HG03175 (cell line): ENCODE results near the gene GP2.

Experiments
- ATAC-seq: cut with Tn5 transposase; IDR thresholded peaks from one replicate; pipeline ENCODE4 v1.9.1; 2021; ENCODE audit warnings: mild to moderate bottlenecking, moderate library complexity; ENCODE audit not compliant: unreplicated experiment

Gene GP2

GRCh38 chr16:20308266-20308665 lies 19.0 kb downstream of the GP2 start:
- ATAC-seq: no peak

DNA sequence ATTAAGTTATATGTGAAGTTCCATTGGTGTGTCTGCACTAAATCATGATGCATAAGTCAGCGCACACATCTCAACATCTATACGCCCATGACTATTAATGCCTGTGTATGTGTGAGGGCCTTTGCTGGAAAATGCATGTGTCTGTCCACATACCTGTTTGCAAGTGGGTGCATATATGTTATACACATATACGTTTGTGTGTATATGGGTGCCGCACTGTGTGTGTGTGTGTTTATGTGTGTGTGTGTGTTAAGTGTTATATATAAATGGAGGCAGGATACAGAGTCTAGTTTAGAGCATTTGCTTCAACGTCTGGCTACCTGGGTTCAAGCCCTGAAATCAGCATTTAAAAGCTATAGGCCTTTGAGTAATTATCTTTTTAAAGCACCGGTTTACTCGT lies 19.5 kb downstream of the GP2 start:
- ATAC-seq: no peak

GRCh38 chr16:20307240-20307671 lies 20.1 kb downstream of the GP2 start:
- no peak for ATAC-seq

- no peak for ATAC-seq
Observed at GRCh38 chr16:20306401-20306800, 20.9 kb downstream of the GP2 start.

DNA sequence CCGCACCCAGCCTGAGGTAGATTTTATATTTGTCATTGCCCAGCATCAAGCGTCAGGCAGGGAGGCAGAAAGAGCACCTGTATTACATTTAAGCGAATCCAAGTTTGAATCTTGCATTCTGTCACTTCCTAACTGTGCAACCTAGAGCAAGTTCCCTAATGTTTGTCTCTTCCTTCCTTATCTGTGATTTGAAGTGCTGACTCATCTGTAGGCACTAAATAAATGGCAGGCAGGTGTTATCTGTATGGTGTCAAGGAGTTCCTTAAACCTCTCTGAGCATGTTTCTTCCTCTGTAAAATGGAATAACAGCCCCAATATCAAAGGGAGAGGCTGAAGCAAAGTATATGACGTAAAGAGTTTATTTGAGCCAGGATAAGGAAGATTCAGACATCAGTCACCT lies 24.3 kb downstream of the GP2 start:
- no peak for ATAC-seq

- no peak for ATAC-seq
Observed at GRCh38 chr16:20302389-20302788, 24.9 kb downstream of the GP2 start.

- no peak for ATAC-seq
Observed at GRCh38 chr16:20301840-20302239, 25.5 kb downstream of the GP2 start.

GRCh38 chr16:20300312-20301097 lies 26.8 kb downstream of the GP2 start:
- peak; percentile 50 for ATAC-seq

DNA sequence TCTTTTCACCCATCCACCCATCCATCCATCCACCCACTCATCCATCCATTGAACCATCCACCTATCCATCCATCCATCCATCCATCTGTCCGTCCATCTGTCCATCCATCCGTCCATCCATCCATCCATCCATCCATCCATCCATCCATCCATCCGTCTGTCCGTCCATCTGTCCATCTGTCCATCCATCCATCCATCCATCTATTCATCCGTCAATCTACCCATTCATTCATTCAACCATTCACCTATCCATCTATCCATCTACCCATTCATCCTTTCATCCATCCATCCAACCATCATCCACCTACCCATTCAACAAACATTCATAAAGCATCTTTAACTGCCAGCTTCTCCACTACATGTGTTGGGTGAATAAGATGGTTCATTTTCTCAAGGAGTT lies 28.9 kb downstream of the GP2 start:
- no peak for ATAC-seq

DNA sequence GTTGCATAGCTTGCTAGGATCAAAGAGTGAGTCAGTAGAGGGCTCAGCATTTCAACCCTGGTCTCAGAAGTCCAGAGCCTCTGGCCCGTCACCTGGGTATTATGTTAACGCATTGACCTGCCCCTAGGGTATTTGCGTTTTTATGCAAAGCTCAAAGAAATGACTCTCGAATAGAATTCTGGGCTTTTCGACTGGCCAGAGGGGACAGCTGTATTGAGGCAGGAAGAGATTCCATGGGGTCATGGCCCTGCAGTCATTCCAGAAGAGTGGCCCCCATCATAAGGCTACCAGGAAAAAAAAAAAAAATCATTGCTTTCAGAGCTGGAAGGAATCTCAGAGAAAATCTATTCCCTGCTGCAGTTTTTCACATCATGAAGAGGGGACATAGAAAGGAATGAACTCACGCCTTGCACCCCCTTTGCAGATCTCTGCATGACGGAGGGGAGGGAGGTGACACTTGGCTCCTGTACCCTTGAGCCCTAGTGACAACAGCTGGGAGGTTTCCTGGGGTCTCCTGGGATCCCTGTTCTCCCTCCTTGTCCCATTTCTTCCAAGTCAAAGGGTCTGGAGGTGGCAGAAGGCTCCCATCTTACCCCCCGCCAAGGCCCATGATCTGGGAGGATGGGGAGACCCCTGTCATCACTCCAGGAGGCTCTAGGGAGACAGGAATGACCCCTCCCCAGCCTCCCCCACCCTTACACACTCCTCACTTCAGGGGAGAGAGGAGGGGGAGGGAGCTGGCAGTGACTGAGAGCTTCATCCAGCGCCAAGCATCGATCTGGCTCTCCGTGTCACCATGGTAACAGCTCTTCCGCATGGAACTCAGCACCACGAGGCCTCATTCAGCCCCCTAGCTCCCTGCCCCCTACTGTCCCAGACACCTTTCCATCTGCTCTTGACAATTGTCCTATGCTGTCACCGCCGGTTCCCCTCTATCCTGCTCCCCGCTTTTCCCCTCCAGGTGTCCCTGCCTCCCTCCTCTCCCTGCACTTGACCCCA lies 35.8 kb downstream of the GP2 start:
- ATAC-seq: no peak

GRCh38 chr16:20289571-20289970 lies 37.7 kb downstream of the GP2 start:
- ATAC-seq: no peak

- no peak for ATAC-seq
Observed at GRCh38 chr16:20285993-20286499, 41.3 kb downstream of the GP2 start.

DNA sequence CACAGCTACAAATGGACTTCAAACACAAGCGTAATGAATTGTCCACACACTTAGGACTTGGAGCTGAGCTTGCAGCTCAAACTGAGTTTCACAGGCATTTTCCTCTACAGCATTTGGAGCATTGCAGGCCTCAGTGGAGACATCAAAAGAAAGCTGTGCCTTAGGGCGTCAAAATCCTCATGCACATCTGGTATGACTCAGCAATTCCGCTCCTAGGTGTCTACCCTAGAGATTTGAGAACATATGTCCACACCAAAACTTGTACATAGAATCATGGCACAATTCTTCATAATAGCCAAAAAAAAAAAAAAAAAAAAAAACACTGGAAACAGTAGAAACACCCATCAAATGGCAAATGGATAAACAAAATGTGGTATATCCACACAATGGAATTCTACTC lies 47.1 kb downstream of the GP2 start:
- ATAC-seq: no peak

DNA sequence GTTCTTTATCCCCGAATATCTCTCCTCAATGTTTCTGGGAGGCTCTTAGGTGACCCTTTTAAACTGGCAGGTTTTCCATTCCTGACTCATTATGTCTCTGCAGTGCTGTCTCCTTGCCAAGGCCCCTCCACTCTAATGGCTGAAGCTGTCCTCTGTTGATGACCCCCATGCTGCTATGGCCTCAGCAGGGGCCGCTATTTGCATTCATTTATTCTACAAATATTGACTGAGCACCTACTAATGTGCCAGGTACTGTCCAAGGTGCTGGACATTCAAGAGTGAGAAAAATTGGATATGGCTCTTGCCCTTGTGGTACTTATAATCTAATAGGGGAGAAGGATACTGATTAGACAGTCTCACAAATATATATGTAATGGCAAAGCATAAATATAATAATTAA lies 55.4 kb downstream of the GP2 start:
- ATAC-seq: no peak

DNA sequence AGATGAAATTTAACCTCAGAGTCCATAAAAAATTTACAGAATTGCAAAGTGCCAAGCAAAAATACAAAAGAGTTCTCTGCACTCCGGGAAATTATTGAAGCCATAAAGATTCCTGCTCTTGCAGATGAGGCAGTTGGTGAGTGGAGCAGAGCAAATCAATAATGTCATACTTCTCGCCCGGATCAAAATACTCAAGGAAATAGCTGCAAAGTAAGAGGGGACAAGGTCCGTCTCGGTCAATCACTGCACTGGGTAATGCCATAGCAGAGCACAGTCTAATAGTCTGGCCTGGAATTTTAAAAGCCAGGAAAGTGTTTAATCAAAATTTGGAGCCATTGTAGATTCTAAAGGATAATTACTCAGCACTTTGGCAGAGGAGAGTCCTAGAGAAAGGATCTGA lies 58.9 kb downstream of the GP2 start:
- no peak for ATAC-seq

GRCh38 chr16:20265019-20265418 lies 62.3 kb downstream of the GP2 start:
- ATAC-seq: no peak

- ATAC-seq: no peak
Observed at GRCh38 chr16:20263138-20263855, 64.0 kb downstream of the GP2 start.

DNA sequence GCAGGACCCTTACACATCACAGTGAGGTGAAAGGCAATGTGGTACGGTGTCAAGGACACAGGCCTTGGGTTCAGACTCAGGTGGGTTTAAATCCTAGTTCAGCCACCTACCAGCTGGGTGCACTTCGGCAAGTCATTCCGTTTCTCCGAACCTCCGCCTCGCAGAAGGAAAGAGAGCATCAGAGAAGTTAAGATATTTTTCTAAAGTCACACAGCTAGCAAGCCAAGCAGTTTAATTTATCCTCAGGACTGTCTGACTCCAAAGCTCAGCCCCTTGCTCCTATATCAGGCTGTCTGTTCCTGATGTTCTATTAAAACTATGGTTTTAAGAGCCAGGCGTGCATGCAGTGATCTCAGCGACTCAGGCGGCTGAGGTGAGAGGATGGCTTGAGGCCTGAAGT lies 65.1 kb downstream of the GP2 start:
- ATAC-seq: no peak

DNA sequence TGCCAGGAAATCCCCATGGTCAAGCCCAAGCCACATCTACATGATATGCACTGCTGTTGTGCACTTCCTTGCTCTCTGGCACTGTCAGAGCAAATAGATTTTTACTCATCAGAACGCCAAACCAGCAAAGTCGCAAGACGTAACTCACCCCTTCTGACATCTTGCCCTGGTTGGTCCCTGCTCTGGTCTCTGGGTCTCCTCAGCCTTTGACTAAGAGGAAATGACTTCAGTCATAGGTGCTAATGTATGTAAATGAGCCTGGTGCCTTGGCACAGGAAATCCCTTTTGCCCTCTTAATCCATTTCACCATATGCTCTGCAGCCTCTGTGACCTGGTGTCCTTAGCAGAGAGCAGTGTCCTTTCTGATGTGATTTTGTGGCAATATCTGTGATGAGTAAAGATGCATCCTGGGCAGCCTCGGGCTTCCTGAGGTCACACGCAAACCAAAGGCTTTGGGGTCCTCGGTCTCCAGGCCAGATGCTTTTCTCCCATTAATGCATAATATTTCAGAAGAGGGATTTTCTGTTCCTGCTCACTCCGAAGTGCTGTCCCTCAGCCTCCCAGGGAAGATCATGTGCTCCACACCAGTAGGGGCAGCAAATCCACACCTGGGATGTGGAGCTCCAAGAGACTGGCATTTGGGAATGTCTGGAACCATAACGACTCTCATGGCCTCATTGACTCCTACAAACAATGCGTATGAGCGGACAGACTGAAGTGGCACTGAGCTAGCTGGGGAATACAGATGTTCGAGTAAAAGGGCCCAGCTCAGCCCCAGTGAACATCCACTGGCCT lies 66.9 kb downstream of the GP2 start:
- no peak for ATAC-seq
